Thyroid gland (tissue), 4 donors: ENCODE data around the gene GPR150.

Source experiments
- POLR2A ChIP-seq, 2 donors: fragments of 450-650 bp; IDR thresholded peaks; one replicate each; pipeline ENCODE4 v1.6.1; 2017; ENCODE audit warnings: antibody characterized with exemption in 2 of 2, mild to moderate bottlenecking in 2 of 2, moderate library complexity in 1 of 2
- TF ChIP-seq, protein P1 (sequence below), 6 experiments: fragments of 200-600 bp in 3 of 6; fragments of 450-650 bp in 3 of 6; sonication (generic) in 3 of 6; IDR thresholded peaks; one replicate each; pipeline ENCODE4 v1.5.1; 2016 to 2019; ENCODE audit warnings: antibody characterized with exemption in 6 of 6, mild to moderate bottlenecking in 2 of 6, inconsistent platforms in 1 of 6, moderate library complexity in 1 of 6

DNA sequence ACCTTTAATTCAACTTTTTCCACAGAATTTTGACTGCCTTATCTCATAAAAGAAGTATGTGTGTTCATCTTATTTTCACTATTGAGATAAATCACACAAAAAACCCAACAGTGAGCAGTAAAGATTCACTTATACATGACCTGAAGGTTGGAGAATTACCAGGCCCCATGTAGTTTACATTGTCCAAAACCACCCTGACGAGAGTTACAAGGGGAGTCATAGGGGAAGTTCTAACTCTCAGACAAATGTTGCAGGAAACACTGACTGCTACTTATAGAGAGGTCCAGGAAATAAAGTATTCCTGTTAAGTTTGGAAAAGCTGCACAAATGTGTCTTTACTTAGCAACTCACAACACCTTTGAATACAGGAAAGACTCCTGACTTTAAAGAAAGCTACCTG lies 48.8 kb downstream of the GPR150 start:
- TF ChIP-seq, protein P1, sequence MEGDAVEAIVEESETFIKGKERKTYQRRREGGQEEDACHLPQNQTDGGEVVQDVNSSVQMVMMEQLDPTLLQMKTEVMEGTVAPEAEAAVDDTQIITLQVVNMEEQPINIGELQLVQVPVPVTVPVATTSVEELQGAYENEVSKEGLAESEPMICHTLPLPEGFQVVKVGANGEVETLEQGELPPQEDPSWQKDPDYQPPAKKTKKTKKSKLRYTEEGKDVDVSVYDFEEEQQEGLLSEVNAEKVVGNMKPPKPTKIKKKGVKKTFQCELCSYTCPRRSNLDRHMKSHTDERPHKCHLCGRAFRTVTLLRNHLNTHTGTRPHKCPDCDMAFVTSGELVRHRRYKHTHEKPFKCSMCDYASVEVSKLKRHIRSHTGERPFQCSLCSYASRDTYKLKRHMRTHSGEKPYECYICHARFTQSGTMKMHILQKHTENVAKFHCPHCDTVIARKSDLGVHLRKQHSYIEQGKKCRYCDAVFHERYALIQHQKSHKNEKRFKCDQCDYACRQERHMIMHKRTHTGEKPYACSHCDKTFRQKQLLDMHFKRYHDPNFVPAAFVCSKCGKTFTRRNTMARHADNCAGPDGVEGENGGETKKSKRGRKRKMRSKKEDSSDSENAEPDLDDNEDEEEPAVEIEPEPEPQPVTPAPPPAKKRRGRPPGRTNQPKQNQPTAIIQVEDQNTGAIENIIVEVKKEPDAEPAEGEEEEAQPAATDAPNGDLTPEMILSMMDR (IDR thresholded peaks at IDR 0.05): no peak
- TF ChIP-seq POLR2A (IDR thresholded peaks at IDR 0.05): no peak
